HG03469 (cell line): Measurements from ENCODE around the gene CDADC1.
A peak's percentile ranks its signal among the peaks of the same experiment; 100 is the strongest.

Source experiments
- ATAC-seq: cut with Tn5 transposase; IDR thresholded peaks from one replicate; pipeline ENCODE4 v1.9.1; 2021; ENCODE audit warnings: mild to moderate bottlenecking, moderate library complexity, moderate number of reproducible peaks; ENCODE audit not compliant: unreplicated experiment

The CDADC1 gene

DNA sequence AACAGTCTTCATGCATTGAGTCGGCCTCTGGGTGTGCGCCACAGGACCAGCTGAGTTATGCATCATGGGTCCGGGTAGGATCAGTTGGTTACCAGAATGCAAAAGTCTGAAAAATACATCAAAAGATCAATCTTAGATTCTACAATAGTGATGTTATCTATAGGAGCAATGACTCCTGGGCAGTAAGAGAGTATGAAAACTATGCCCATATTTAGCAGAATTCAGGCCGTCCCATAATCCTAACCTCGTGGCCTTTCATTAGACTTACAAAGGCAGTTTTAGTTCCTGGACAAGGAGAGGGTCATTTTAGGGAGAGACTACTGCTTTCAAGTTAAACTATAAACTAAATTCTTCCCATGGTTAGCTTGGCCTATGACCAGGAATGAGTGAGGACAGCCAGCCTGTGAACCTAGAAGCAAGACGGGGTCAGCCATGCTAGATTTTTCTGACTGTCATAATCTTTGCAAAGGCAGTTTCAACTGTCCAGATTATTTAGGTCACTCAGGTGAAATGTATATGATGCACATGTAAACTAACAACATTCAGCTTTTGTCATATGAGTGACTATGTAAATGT lies 11.8 kb upstream of the CDADC1 start:
- no peak for ATAC-seq

DNA sequence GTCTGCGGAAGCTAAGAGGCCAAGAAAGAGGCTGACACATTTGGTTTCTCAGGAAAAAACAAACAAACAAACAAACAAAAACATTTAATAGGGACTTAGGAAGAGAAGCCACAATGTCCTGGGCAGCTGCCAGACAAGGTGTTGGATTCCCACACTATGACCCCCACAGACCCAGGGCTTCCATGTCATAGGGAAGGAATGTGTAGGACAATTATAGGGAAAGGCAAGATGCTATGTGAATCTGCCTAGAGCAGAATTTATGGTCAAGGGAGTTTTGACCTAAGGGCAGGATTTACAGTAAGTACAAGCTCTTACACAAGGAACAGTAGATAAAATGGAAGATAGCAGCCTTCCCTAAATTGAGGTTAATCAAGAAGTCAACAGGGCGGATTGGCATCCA lies 9.1 kb upstream of the CDADC1 start:
- ATAC-seq, result no peak

DNA sequence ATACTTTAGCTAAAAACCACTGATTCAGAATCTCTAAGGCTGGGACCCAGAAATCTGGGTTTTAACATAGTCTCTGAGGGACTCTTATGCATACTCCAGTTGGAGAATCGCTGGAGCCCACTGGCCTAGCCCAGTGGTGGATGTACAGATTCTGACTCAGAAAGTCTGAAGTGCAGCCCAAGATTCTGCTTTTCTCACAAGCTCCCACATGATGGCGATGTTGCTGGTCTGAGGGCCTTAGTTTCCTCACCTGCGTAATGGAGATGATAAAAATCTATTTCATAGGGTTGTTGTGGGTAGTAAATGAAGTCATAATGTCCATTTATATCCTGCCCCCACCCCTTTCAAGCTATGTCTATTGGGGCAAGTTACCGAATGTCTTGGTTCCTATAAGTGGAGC lies 7.7 kb upstream of the CDADC1 start:
- ATAC-seq, result no peak

DNA sequence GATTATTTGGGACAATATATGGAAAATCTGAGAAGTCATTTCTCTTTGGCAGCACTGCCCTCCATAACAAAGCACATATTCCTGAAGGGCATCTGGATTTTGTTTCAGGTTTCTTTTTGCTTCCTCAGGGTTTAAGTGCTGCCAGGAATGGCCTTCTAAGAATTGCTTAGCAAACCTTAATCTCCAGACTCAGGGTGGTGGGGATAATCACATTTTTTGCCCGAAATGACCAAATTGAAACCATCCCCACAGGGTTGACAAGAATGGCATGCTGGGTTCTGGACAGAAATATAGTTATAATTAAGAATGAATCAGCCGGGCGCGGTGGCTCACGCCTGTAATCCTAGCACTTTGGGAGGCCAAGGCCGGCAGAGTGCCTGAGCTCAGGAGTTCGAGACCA lies 6.4 kb upstream of the CDADC1 start:
- ATAC-seq, result no peak

DNA sequence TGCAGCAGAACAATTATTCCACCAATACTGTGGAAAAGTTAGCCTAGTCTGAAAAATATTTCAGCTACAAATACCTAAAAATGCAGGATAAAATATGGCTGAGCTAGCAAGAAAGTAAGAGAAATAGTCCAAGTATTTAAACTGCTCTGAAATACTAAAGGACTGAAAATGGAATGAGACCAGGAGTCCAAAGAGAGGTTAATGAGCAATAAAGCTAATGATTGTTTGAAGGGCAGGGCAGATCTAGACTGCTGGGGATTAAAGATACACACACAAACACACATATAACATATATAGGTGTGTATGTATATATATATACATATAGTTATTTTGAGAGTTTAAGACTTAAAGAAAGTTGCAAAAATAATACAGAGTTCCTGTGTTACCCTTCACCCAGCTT lies 2.6 kb upstream of the CDADC1 start:
- ATAC-seq, result no peak

DNA sequence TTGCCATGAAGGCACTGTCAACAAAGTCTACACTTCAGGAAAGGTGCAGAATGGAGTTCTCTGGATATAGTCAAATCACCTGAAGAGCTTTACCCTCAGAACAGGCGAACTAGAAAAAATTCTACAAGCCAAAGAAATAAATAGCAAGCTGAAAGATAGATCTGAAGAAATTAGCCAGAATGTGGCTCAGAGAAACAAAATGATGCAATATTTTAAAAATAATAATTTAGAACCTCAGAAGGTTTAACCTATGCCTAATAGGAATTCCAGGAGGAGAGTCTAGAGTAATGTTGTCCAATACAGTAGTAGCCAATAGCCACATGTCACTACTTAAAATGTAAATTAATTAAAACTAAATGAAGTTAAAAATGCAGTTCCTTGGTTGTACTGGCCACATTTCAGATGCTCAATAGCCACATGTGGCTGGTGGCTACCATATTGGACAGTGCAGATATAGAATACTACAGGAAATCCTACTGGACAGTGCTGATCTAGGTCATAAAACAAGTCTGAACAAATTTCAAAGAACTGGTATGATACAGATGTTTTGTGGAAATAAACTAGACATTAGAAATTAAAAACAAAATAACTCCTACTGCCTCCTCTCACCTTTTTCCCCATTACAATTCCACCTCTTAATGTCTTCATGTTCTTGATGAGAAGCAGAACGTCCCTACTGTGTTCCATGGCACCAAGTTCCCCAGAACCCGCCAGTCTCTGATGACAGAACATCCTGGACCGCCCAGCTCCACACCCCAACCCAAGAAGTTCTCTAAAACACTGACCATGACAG lies 679 bp upstream of the CDADC1 start:
- peak; percentile 25 for ATAC-seq

DNA sequence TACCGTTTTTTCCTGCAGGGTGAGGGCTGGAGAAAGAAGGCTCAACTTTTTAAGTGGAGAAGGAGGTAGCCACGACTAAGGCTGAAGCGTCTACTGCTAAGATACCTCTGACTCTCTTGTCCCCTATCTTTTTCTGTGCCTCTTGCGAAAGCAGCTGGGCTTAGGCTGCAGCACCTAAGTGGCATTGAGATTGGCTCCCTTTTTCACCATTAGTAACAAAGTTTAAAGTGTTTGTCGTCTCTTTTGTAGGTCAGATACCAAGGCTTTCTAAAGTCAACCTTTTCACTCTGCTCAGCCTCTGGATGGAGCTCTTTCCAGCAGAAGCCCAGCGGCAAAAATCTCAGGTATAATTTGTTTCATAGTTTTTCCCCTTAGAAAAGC lies 887 bp downstream of the CDADC1 start:
- ATAC-seq, result no peak

DNA sequence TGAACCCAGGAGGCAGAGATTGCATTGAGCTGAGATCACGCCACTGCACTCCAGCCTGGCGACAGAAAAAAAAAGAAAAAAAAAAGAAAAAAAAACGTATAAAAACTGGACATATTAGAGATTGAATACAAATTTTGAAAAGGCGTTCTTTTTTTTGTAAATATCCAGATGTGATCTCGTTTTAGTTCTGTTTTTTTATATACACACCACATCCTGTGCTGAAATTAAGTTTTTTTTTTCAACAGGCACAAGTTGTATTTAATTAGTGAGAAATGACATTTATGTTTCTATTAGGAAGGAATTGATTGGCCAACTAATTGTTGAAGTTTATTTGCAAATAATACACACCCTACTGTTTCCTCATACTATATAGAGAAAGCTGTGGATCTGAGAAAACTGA lies 3.6 kb downstream of the CDADC1 start:
- no peak for ATAC-seq

DNA sequence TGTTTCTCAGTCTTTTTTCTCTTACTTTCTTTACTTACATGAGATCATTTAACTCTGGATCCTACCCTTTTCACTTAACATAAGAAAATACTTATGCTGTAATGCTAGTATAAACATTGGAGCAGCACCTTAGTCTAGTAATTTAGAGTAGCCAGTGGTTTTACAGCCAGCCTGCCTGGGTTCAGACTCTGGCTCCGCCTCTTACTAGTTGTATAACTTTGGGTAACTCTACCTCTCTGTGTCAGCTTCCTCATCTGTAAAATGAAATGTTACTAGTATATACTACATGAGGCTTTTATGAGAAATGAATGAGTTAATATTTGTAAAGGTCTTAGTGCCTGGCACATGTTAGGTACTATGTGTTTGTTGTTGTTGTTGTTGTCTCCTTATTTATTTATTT lies 5.6 kb downstream of the CDADC1 start:
- ATAC-seq, result no peak

DNA sequence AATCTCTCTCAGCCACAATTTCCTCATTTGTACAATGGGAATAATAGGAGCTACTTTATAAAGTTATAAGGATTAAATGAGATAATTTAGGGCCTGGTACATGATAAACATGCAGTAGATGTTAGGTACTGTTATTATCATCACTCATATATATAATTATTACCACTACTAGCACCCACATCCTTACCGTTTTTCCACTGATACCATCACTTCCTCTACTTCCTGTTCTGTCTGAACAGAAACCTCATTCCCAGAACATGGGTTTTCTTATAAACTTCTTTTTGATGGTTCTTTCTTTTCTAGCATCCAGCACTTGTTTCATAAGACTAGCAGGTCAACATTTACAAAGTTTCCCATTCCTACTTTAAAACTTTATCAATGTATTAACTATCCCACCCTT lies 6.3 kb downstream of the CDADC1 start:
- no peak for ATAC-seq

DNA sequence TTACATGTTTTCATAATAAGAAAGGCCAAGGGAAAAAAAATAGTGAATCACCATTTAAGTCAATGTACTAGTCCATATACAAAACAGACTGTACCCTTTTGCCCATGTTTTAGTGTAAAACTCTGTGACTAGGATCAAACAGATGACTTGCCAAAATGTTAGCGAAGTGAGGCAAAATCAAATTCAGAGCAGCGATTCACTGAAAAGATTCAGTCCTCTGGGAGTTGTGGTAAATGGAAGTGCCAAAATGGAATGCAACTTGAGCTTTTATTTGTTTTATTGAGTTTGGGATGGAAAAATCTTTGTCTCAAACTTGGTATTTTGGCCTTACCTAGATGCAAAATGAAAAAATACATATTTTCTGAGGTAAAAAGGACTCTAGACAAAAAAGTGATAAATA lies 9.1 kb downstream of the CDADC1 start:
- ATAC-seq, result no peak

DNA sequence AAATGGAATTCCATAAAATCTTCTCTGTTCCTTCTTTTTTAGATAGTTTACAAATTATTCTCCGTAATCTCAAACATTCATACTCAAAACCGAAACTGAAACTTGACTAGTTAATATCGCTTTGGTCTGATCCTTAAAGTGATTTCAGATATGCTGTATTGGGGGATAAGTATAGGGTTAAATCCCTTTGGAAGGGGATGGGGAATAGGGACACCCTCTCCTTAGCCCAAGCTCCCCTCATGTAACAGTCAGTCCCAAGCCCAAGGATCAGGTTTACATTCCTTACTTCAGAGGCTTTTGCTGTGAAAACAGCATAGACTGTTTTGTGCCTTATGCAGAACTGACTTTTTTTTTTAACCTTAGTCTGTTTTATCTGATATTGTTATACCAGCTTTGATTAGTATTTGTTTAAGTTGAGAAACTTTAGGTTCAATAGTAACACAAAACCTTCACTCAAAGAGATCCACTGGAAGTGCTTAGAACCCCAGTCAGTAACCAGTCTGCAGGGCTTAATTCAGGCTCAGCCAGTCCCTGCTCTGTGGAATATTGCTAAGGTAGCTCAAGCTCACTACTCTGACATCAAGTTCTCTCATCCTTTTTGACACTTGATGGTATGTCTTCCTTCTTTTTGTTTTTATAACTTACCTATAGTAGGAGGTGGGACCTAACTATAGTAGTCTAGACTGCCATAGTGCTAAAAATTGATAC lies 10.5 kb downstream of the CDADC1 start:
- no peak for ATAC-seq

DNA sequence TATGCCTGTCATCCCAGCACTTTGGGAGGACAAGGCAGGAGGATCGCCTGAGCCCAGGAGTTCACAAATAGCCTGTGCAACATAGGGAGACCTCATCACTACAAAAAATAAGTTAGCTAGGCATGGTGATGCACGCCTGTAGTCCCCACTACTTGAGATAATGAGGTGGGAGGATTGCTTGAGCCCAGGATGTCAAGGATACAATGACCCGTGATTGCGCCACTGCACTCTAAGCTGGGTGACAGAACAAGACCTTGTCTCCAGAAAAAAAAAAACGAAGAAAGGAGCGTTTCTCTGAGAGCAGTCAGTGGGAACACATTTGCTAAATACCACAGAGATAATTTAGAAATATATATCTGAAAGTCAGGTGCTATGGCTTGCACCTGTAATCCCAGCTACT lies 11.9 kb downstream of the CDADC1 start:
- no peak for ATAC-seq

DNA sequence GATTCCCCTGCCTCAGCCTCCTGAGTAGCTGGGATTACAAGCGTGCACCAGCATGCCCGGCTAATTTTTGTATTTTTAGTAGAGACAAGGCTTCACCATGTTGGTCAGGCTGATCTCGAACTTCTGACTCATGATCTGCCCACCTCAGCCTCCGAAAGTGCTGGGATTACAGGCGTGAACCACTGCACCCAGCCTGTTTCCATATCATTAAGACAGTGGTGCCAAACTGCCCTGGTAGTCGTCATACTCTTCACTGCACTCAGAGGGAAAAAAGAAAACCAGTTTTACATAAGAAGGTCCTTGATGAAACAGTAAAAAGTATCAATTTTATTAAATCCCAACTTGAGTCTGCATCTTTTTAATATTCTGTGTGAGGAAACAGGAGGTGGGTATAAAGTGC lies 14.9 kb downstream of the CDADC1 start:
- no peak for ATAC-seq

DNA sequence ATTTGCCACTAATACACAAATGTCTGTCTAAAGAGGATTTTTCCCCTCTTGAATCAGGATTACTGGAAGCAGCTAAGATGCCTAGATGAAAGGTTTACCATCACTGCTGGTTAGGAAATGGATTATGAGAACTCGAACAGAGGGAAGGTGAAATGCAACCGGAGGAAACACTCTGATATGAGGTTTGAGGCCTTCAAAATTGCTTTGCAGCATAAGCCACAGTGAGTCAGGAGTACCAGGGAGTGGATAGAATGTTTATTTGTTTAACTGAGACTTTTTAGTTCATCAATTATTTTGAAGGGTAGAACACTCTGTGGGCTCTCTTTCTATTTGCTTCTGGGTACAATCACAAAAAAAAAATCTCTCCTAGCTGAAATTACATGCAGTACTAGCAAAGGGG lies 18.1 kb downstream of the CDADC1 start:
- ATAC-seq, result no peak

DNA sequence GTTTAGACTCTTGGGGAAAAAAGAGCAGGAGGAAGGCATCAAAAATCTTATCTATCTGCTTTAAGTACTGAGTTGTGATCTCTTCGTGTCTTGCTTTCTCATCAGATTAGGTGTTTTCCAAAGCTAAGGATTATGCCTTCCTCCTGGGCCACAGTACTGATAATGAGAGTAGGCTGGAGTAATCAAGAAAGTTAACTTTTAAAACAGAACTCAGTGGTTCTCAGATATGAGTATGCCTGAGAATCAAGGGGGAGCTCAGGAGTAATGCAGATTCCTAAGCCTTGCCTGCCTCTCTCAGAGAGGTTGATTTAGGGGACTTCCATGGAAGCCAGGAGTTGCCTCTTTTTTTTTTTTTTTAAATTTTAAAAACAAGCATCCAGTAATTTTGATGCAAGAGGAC lies 23.5 kb downstream of the CDADC1 start:
- no peak for ATAC-seq

DNA sequence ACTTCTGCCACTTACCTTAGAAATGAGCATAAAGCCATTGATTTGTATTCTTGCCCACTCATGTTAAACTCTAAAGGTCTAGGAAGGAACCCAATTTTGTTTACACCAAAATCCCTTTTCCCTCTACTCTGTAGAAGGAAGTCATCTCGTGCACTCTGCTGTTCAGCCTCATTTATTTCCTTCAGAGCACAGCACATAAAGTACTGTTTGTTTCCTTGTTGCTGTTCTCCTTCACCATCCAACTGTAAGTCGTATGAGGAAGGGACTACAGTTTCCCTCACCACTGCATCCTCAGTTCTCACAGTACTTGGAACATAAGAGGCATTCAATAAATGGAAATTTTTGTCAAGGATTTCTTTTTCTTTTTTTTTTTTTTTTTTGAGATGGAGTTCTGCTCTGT lies 24.6 kb downstream of the CDADC1 start:
- ATAC-seq, result no peak

DNA sequence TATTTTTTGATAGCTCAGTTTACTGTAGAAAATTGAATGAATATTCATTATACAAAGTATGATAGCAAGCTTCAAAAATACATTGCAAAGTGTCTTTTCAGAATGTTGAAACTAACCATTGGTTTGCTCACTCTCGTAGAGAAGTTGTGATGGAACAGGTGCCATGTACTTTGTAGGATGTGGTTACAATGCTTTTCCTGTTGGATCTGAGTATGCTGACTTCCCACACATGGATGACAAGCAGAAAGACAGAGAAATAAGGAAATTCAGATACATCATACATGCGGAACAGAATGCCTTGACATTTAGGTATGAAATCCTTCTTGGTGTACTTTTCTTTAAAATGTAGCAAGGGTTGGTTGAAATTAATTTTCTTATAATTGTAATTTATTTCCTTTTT lies 30.5 kb downstream of the CDADC1 start:
- no peak for ATAC-seq

DNA sequence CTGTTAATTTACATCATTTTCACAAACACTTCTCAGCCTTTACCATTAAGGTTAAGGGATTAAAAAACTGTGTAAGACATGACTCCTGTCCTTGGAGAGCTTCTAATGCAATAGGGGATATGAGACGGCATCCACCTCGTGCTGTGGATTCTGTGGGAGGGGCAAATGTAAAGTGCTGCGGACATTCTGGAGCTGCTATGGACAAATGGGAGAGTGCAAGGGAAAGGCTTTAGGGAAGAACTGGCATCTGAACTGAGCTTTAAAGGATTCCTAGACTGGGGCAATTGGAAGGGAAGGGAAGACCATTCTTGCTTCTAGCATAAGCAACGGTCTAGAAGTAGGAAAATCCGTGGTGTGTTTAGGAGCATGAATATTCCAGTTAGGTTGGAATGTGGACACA lies 31.4 kb downstream of the CDADC1 start:
- no peak for ATAC-seq

DNA sequence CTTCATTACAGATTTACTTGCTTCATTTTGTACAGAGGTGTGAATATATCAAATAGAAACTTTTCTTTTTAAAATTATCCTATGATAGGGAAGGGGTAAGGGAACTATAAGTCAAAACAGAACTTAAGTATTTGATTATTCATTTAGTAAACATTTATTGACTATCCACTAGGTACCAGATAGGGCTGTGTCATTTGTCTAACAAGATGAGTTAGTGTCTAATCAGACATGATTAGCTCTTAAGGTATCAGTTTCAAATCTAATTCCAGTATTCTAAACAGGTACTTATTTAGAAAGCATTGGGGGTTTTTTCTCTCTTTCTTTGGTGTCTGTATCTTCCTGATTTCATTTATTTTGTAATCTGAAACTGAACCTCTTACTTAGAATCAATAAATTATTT lies 32.2 kb downstream of the CDADC1 start:
- no peak for ATAC-seq

DNA sequence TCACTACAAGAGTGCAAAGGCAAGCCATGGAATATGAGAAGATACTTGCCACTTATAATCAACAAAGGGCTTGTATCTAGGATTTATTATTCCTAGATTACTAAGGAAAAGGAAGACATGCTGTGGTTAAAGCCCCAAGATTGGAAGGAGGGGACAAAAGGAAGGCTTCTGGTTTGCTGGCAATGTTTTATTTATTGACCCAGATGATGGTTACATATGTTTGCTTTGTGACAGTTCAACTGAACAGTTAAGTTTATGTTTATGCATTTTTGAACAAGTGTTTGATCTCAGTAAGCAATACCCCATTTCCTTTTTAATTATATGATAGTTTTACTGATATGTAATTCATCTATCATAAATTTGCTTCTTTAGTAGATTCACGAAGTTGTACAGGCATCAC lies 40.3 kb downstream of the CDADC1 start:
- ATAC-seq, result no peak

DNA sequence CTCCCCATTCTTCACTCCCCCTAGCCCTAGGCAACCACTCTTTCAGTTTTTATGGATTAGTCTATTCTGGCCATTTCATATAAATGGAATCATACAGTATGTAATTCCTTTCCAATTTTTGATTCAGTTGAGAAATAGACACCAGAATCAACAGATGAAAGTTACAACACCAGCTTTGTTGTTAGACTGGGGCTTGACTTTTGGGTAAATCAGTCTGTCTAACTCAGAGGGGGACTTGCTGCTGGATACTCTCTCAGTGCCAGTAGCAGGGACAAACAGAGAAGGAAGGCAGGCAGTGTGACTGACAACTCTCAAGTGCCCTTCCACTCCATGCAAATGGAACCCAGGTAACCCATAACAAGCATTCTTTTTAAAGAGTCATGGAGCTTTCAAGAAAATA lies 40.7 kb downstream of the CDADC1 start:
- no peak for ATAC-seq
